IMR-90 (cell line): Measurements from ENCODE around the gene PRLH. TPM values are rescaled to one million over a fixed set of nuclear protein-coding genes. Genes with fewer than 3 reads are reported as not detected.

Experiments used
- ATAC-seq: fragments of 200-7000 bp; cut with Tn5 transposase; 2 replicates; pipeline ENCODE4 v1.9.1; 2020; ENCODE audit warnings: low read depth, mild to moderate bottlenecking, moderate library complexity
- BruUV-seq: library from RNA; stranded (reverse); fragments of 400-500 nt; replicated peaks from 2 replicates; lab custom pipeline; 2021; lab: Mats Ljungman, UMichigan
- CTCF ChIA-PET: fragments of 300-600 bp; formaldehyde crosslinking; extraction: SDS; loops from one replicate; lab custom pipeline; 2021; ENCODE audit warnings: antibody characterized with exemption; lab: Yijun Ruan, JAX
- POLR2A ChIA-PET: fragments of 300-600 bp; sonication (Branson Sonifier 250); formaldehyde crosslinking; loops from one replicate; lab custom pipeline; 2022; ENCODE audit warnings: antibody characterized with exemption; ENCODE audit not compliant: unreplicated experiment; lab: Charles Lee
- DNase-seq: peaks from one replicate; pipeline ENCODE4 v3.0.0; 2013
- H2AFZ ChIP-seq: replicated peaks from 2 replicates; pipeline ENCODE3; 2013; ENCODE audit warnings: low read length, mild to moderate bottlenecking; ENCODE audit not compliant: poor library complexity
- H2AK5ac ChIP-seq: 2 replicates; pipeline ENCODE4 v1.6.1; 2013; ENCODE audit warnings: low read depth, low read length, inconsistent platforms
- H2AK9ac ChIP-seq: replicated peaks from 2 replicates; pipeline ENCODE3; 2013; ENCODE audit warnings: mild to moderate bottlenecking, low read depth, low read length, moderate library complexity; ENCODE audit not compliant: poor library complexity
- H2BK120ac ChIP-seq: 2 replicates; pipeline ENCODE4 v1.6.1; 2013; ENCODE audit warnings: low read depth, low read length, inconsistent platforms
- H2BK15ac ChIP-seq: 3 replicates; pipeline ENCODE4 v1.6.1; 2013; ENCODE audit warnings: low read depth, low read length, inconsistent platforms
- H2BK20ac ChIP-seq: 2 replicates; pipeline ENCODE4 v1.6.1; 2013; ENCODE audit warnings: low read depth, mild to moderate bottlenecking, inconsistent platforms, low read length, moderate library complexity
- H2BK5ac ChIP-seq: 2 replicates; pipeline ENCODE4 v1.6.1; 2013; ENCODE audit warnings: mild to moderate bottlenecking, low read depth, low read length, inconsistent platforms; ENCODE audit not compliant: poor library complexity, severe bottlenecking
- H3K14ac ChIP-seq: replicated peaks from 2 replicates; pipeline ENCODE4 v1.6.1; 2013; ENCODE audit warnings: low read depth, low read length, inconsistent platforms
- H3K18ac ChIP-seq: 2 replicates; pipeline ENCODE4 v1.6.1; 2013; ENCODE audit warnings: low read depth, low read length, control low read depth
- H3K23ac ChIP-seq: 2 replicates; pipeline ENCODE4 v1.6.1; 2013; ENCODE audit warnings: low read depth, low read length, inconsistent platforms
- H3K27ac ChIP-seq: 2 replicates; pipeline ENCODE4 v1.5.1; 2013; ENCODE audit warnings: mild to moderate bottlenecking, control low read depth, low read length; ENCODE audit not compliant: insufficient read depth
- H3K27me3 ChIP-seq: 2 replicates; pipeline ENCODE4 v1.6.1; 2013; ENCODE audit warnings: low read length; ENCODE audit not compliant: control insufficient read depth, insufficient read depth
- H3K36me3 ChIP-seq: 2 replicates; pipeline ENCODE4 v1.6.1; 2013; ENCODE audit warnings: low read length, mixed read lengths; ENCODE audit not compliant: control insufficient read depth, insufficient read depth
- H3K4ac ChIP-seq: 2 replicates; pipeline ENCODE4 v1.6.1; 2013; ENCODE audit warnings: low read depth, low read length, inconsistent platforms
- H3K4me1 ChIP-seq: 2 replicates; pipeline ENCODE4 v1.6.1; 2013; ENCODE audit warnings: low read length, mixed read lengths; ENCODE audit not compliant: control insufficient read depth, insufficient read depth
- H3K4me2 ChIP-seq: 2 replicates; pipeline ENCODE4 v1.6.1; 2013; ENCODE audit warnings: low read depth, mild to moderate bottlenecking, control low read depth, low read length, moderate library complexity
- H3K4me3 ChIP-seq: 2 replicates; pipeline ENCODE4 v1.5.1; 2013; ENCODE audit warnings: low read depth, mild to moderate bottlenecking, control low read depth, low read length, moderate library complexity; ENCODE audit not compliant: insufficient read depth
- H3K56ac ChIP-seq: 2 replicates; pipeline ENCODE4 v1.6.1; 2013; ENCODE audit warnings: low read length, inconsistent platforms; ENCODE audit not compliant: insufficient read depth; ENCODE audit errors: extremely low read depth
- H3K79me1 ChIP-seq, 2 experiments: 2 replicates each; pipeline ENCODE4 v1.6.1; 2013; ENCODE audit warnings: low read length in 2 of 2, inconsistent platforms in 1 of 2, low read depth in 1 of 2
- H3K9ac ChIP-seq: 2 replicates; pipeline ENCODE4 v1.6.1; 2013; ENCODE audit warnings: low read depth, low read length, control low read depth
- H3K9me1 ChIP-seq: 2 replicates; pipeline ENCODE4 v1.6.1; 2013; ENCODE audit warnings: low read length, inconsistent platforms; ENCODE audit not compliant: insufficient read depth
- H3K9me3 ChIP-seq: 2 replicates; pipeline ENCODE4 v1.6.1; 2013; ENCODE audit warnings: low read length; ENCODE audit not compliant: control insufficient read depth, insufficient read depth
- H4K20me1 ChIP-seq: 2 replicates; pipeline ENCODE4 v1.6.1; 2013; ENCODE audit warnings: low read length, inconsistent platforms; ENCODE audit not compliant: insufficient read depth
- H4K5ac ChIP-seq: 2 replicates; pipeline ENCODE4 v1.6.1; 2013; ENCODE audit warnings: mild to moderate bottlenecking, low read depth, low read length, control low read depth
- H4K8ac ChIP-seq, 2 experiments: 2 replicates each; pipeline ENCODE4 v1.6.1; 2013; ENCODE audit warnings: low read depth in 2 of 2, low read length in 2 of 2, control low read depth in 1 of 2, inconsistent platforms in 1 of 2
- H4K91ac ChIP-seq: 2 replicates; pipeline ENCODE4 v1.6.1; 2013; ENCODE audit warnings: low read depth, low read length, inconsistent platforms; ENCODE audit not compliant: insufficient read depth
- BHLHE40 ChIP-seq: fragments of 150-350 bp; IDR thresholded peaks from 2 replicates; pipeline ENCODE4 v1.6.1; 2016; ENCODE audit warnings: mild to moderate bottlenecking, low read depth, low read length
- CEBPB ChIP-seq: IDR thresholded peaks from 2 replicates; pipeline ENCODE4 v1.6.1; 2012; ENCODE audit warnings: low read depth, low read length, improper control_type of control experiment
- CTCF ChIP-seq: conservative IDR thresholded peaks from 2 replicates; pipeline ENCODE4 v1.5.1; 2012; ENCODE audit warnings: mild to moderate bottlenecking, low read depth, low read length, improper control_type of control experiment
- ELK1 ChIP-seq: fragments of 150-350 bp; IDR thresholded peaks from 2 replicates; pipeline ENCODE4 v1.6.1; 2016; ENCODE audit warnings: low read depth, mild to moderate bottlenecking, low read length, moderate library complexity, borderline replicate concordance
- FOS ChIP-seq: fragments of 150-350 bp; IDR thresholded peaks from 2 replicates; pipeline ENCODE4 v1.6.1; 2016; ENCODE audit warnings: low read depth, low read length
- MAZ ChIP-seq: IDR thresholded peaks from 2 replicates; pipeline ENCODE4 v1.6.1; 2012; ENCODE audit warnings: low read depth, mild to moderate bottlenecking, low read length, improper control_type of control experiment, moderate library complexity, borderline replicate concordance
- MXI1 ChIP-seq: IDR thresholded peaks from 2 replicates; pipeline ENCODE4 v1.6.1; 2012; ENCODE audit warnings: low read depth, mild to moderate bottlenecking, low read length, moderate library complexity, borderline replicate concordance
- POLR2A ChIP-seq: IDR thresholded peaks from 2 replicates; pipeline ENCODE4 v1.6.1; 2012; ENCODE audit warnings: mild to moderate bottlenecking, low read depth, low read length
- RAD21 ChIP-seq: IDR thresholded peaks from 2 replicates; pipeline ENCODE4 v1.6.1; 2012; ENCODE audit warnings: low read length, improper control_type of control experiment
- RCOR1 ChIP-seq: IDR thresholded peaks from 2 replicates; pipeline ENCODE4 v1.6.1; 2012; ENCODE audit warnings: mild to moderate bottlenecking, low read length, improper control_type of control experiment; ENCODE audit not compliant: insufficient replicate concordance
- RFX5 ChIP-seq: IDR thresholded peaks from 2 replicates; pipeline ENCODE4 v1.8.0; 2012; ENCODE audit warnings: low read depth, mild to moderate bottlenecking, low read length, moderate library complexity
- USF2 ChIP-seq: fragments of 150-350 bp; IDR thresholded peaks from 2 replicates; pipeline ENCODE4 v1.6.1; 2017; ENCODE audit warnings: mild to moderate bottlenecking, antibody characterized with exemption, low read length, low read depth
- WGBS, 2 experiments: methylation state at CpG; one replicate each; pipeline versions ENCODE4 v1.1.5 to v1.1.7; 2013; ENCODE audit warnings: missing lambda C conversion rate in 2 of 2; ENCODE audit not compliant: insufficient read length in 1 of 2; ENCODE audit errors: extremely low coverage in 2 of 2; 5-methylcytosine and 5-hydroxymethylcytosine counted together
- dilution Hi-C: fragments of 300-500 bp; cut with HindIII; formaldehyde crosslinking; loops from one replicate; pipeline ENCODE4 v1.14.3; 2018; ENCODE audit warnings: low sequenced_read_pairs; ENCODE audit not compliant: unreplicated experiment
- in situ Hi-C: fragments of 300-500 bp; cut with MboI; formaldehyde crosslinking; loops from 3 replicates; pipeline ENCODE4 v1.14.3; 2019; ENCODE audit warnings: low sequenced_read_pairs, inconsistent platforms, mixed read lengths
- intact Hi-C: fragments of 100-400 bp; cut with micrococcal nuclease; formaldehyde crosslinking; loops from 2 replicates; pipeline ENCODE4 v1.10.0; 2022
- polyA plus RNA-seq, 3 experiments: library from polyadenylated mRNA; depleted of rRNA; stranded (reverse); fragments of >200 nt; gene quantifications; 2 replicates each; pipeline ENCODE4 v1.2.3, GENCODE V29; 2012; ENCODE audit warnings: low replicate concordance in 1 of 3
- total RNA-seq: library from RNA; depleted of rRNA; stranded (reverse); fragments of >200 nt; gene quantifications from 2 replicates; pipeline ENCODE4 v1.2.3, GENCODE V29; 2012

The PRLH gene
- total and polyA plus RNA-seq, 2 of the 4 experiments (the other 2 are of a cell fraction), result not detected

GRCh38 chr2:237574467-237574866 lies 8.1 kb downstream of the PRLH start:
- H3K4me2 ChIP-seq, result no peak overlapping the region
- dilution Hi-C loops (no loop called here), in situ Hi-C loops (loop anchor here (5.0 to 25.0 kb wide), 4 partner anchors 160 to 1237 kb away; partner anchors contain the start of gene COL6A3), intact Hi-C loops (no loop called here)
- H2BK20ac ChIP-seq, result no peak overlapping the region
- peaks cover 7% of the 10 kb centered on the region; the same call in 1 of the 2 replicates for H3K4me1 ChIP-seq
- ChIA-PET POLR2A (no interaction called here), CTCF (interaction anchor here (3.6 kb wide), 1 partner anchor 62 kb away, joined by 53 read pairs; no protein-coding TSS in a partner anchor)
- H3K4ac ChIP-seq, result no peak overlapping the region
- H2AK5ac ChIP-seq, result no peak overlapping the region
- no peak overlapping the region for H3K27ac ChIP-seq
- no peak overlapping the region for H2BK120ac ChIP-seq
- H3K18ac ChIP-seq, result no peak overlapping the region
- H3K56ac ChIP-seq, result no peak overlapping the region
- peak overlapping the region; percentile 13 for H2AK9ac ChIP-seq
- BruUV-seq, result no TSS peak
- DNase-seq (no peak), ATAC-seq (no peak)
- peaks cover 0 to 8% of the 10 kb centered on the region in 2 experiments; a peak in 1 of 4 replicates for H3K79me1 ChIP-seq
- H3K9me1 ChIP-seq, result no peaks in the 10 kb centered on the region
- no peak overlapping the region for H2AFZ ChIP-seq
- no peak overlapping the region for H4K5ac ChIP-seq
- H3K14ac ChIP-seq, result no peak overlapping the region
- H2BK5ac ChIP-seq, result no peak overlapping the region
- WGBS, 2 experiments, result 100% methylated on average over 1 of the region's 9 CpGs; no CpG with 5 or more reads in 1 of the 2 experiments
- H3K9me3 ChIP-seq, result no peaks in the 10 kb centered on the region
- H4K8ac ChIP-seq, result no peak overlapping the region
- no peaks in the 10 kb centered on the region for H3K36me3 ChIP-seq
- H4K91ac ChIP-seq, result no peak overlapping the region
- no peak overlapping the region for H3K23ac ChIP-seq
- H3K9ac ChIP-seq, result no peak overlapping the region
- no peak overlapping the region for H2BK15ac ChIP-seq
- H3K4me3 ChIP-seq, result no peak overlapping the region
- TF ChIP-seq RAD21 (no peak), RCOR1 (no peak), CTCF (no peak), FOS (no peak), ELK1 (no peak), CEBPB (no peak), BHLHE40 (no peak), MAZ (no peak), RFX5 (no peak), MXI1 (no peak), POLR2A (no peak), USF2 (no peak)
- peaks cover 4% of the 10 kb centered on the region; the same call in 1 of the 2 replicates for H3K27me3 ChIP-seq
- H4K20me1 ChIP-seq, result no peaks in the 10 kb centered on the region
